IPS DF 6.9 (cell line): ENCODE results near the gene ATP2C1.
"Not testable (repeated sequence)": the region's sequence is repeated elsewhere in the genome, so short reads cannot be mapped to it uniquely, and the experiment has no call there.

Source experiments
- DNase-seq: peaks from one replicate; pipeline ENCODE4 v3.0.0-alpha.2; 2013; ENCODE audit warnings: low read depth, low spot score
- H3K27ac ChIP-seq: one replicate; pipeline ENCODE4 v1.5.1; 2013; ENCODE audit warnings: low read length, control low read depth
- H3K27me3 ChIP-seq: 2 replicates; pipeline ENCODE4 v1.6.1; 2013; ENCODE audit warnings: mild to moderate bottlenecking, low read length; ENCODE audit not compliant: control insufficient read depth, insufficient read depth
- H3K36me3 ChIP-seq: 2 replicates; pipeline ENCODE4 v1.6.1; 2013; ENCODE audit warnings: low read length; ENCODE audit not compliant: control insufficient read depth, insufficient read depth
- H3K4me1 ChIP-seq: 2 replicates; pipeline ENCODE4 v1.6.1; 2013; ENCODE audit warnings: low read length; ENCODE audit not compliant: control insufficient read depth, insufficient read depth
- H3K4me3 ChIP-seq: 2 replicates; pipeline ENCODE4 v1.5.1; 2013; ENCODE audit warnings: mild to moderate bottlenecking, low read length
- H3K9me3 ChIP-seq: 2 replicates; pipeline ENCODE4 v1.6.1; 2013; ENCODE audit warnings: low read length, inconsistent platforms; ENCODE audit not compliant: control insufficient read depth, insufficient read depth
- WGBS: extraction: QIAGEN DNeasy Blood & Tissue Kit; methylation state at CpG from one replicate; pipeline ENCODE4 v1.1.7; 2013; ENCODE audit warnings: mixed read lengths, missing lambda C conversion rate; ENCODE audit not compliant: insufficient read length, insufficient coverage; 5-methylcytosine and 5-hydroxymethylcytosine counted together

The ATP2C1 gene

DNA sequence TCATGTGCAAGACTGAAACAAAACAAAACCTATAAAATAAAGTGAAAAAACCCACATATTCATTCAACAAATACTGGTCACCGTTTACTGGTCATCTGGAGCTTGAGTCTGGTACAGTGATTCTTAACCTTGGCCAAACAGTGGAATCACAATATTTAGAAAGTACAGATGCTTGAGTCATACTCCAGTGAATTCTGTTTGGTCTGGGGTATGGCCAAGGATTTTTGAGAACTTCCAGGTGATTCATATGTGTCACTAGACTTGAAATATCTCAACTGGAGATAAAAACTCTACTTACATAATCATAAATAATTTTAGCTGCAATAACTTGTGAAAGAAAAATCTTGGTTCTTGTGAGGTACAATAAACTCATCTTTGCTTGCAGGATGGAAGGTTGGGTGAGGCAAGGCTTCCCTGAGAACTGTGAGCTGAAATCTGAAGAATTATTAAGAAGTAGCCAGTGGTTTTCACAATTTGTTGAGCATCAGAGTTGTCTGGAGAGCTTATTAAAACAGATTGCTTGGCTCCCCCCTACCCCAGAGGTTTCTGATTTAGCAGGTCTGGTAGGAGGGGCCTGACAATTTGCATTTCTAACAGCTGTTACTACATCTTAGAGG is 142.4 kb downstream of the ATP2C1 start:
- Histone ChIP-seq H3K4me3 (no peak overlapping the region), H3K4me1 (no peaks in the 10 kb centered on the region), H3K36me3 (no peaks in the 10 kb centered on the region), H3K27ac (no peak overlapping the region), H3K9me3 (no peaks in the 10 kb centered on the region), H3K27me3 (no peaks in the 10 kb centered on the region)
- DNase-seq: no peak
- WGBS: no CpG with 5 or more reads among the region's 1 CpG

DNA sequence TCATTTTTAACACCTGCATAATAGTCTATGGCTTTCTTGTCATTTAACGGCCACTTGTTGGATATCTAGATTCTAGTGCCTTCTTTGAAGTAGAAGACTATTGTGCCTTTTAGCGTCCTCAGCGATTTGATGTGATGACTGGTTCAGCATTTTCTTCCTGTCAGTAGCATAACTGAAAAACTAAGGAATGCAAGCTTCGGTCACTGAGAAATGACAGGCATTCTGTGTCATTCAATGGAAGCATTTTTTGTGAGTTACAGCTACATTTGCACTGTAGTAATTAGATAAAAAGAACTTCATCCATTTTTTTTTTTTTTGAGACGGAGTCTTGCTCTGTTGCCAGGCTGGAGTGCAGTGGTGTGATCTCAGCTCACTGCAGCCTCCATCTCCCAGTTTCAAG is 143.1 kb downstream of the ATP2C1 start:
- Histone ChIP-seq H3K9me3 (no peaks in the 10 kb centered on the region), H3K27me3 (no peaks in the 10 kb centered on the region), H3K4me1 (no peaks in the 10 kb centered on the region; the same call in 1 of the 2 replicates), H3K36me3 (no peaks in the 10 kb centered on the region), H3K27ac (no peak overlapping the region), H3K4me3 (no peak overlapping the region)
- WGBS: no CpG with 5 or more reads among the region's 5 CpGs
- no peak for DNase-seq

DNA sequence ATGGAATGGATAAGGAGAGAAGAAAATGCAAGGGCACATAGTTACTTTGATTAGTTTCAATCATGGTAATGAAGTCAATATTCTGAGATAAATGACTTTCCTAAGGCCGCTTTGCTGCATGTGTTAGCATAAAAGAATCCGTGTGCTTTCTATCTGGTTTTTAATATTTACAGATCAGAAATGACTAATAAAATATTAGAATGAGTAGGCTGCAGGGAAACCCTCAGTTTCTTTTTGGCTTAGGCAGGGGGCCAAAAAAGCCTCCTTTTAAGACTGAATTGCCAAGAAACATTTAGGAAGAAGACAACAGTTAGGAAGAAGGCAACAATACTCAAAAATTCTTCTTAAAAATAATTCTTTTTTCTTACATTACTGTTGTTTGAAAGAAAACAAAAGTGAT is 144.4 kb downstream of the ATP2C1 start:
- DNase-seq: no peak
- no CpG with 5 or more reads among the region's 2 CpGs for WGBS
- H3K27ac ChIP-seq: no peak overlapping the region
- no peaks in the 10 kb centered on the region for H3K27me3 ChIP-seq
- H3K9me3 ChIP-seq: no peaks in the 10 kb centered on the region
- no peak overlapping the region for H3K4me3 ChIP-seq
- H3K36me3 ChIP-seq: no peaks in the 10 kb centered on the region
- H3K4me1 ChIP-seq: peaks cover 1% of the 10 kb centered on the region; the same call in 1 of the 2 replicates

DNA sequence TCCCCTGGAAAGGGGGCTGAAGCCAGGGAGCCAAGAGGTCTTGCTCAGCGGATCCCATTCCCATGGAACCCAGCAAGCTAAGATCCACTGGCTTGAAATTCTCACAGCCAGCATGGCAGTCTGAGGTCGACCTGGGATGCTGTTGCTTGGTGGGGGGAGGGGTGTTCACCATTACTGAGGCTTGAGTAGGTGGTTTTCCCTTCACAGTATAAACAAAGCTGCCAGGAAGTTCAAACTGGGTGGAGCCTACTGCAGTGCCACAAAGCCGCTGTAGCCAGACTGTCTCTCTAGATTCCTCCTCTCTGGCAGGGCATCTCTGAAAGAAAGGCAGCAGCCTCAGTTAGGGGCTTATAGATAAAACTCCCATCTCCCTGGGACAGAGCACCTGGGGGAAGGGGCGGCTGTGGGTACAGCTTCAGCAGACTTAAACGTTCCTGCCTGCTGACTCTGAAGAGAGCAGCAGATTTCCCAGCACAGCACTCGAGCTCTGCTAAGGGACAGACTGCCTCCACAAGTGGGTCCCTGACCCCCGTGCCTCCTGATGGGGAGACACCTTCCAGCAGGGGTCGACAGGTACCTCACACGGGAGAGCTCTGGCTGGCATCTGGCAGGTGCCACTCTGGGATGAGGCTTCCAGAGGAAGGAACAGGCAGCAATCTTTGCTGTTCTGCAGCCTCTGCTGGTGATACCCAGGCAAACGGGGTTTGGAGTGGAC is 148.5 kb downstream of the ATP2C1 start:
- H3K27ac ChIP-seq, H3K9me3 ChIP-seq, H3K4me1 ChIP-seq, H3K36me3 ChIP-seq, H3K4me3 ChIP-seq, H3K27me3 ChIP-seq, DNase-seq: not testable (repeated sequence)
- no CpG with 5 or more reads among the region's 10 CpGs for WGBS

DNA sequence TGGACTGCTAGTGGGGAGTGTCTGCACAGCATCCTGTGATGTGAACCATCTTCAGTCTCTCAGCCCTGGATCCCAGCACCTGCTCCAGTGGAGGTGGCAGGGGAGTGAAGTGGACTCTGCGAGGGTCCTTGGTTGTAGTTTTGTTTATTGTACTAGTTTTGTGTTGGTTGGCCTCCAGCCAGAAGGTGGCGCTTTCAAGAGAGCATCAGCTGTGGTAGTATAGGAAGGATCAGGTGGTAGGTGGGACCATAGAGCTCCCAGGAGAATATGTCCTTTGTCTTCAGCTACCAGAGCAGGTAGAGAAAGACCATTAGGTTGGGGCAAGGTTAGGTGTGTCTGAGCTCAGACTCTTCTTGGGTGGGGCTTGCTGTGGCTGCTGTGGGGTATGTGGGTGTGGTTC is 153.7 kb downstream of the ATP2C1 start:
- no peak for DNase-seq
- Histone ChIP-seq H3K4me3 (no peak overlapping the region), H3K27ac (no peak overlapping the region), H3K27me3 (no peaks in the 10 kb centered on the region), H3K36me3 (no peaks in the 10 kb centered on the region), H3K9me3 (no peaks in the 10 kb centered on the region), H3K4me1 (no peaks in the 10 kb centered on the region)
- WGBS: no CpG with 5 or more reads among the region's 2 CpGs

DNA sequence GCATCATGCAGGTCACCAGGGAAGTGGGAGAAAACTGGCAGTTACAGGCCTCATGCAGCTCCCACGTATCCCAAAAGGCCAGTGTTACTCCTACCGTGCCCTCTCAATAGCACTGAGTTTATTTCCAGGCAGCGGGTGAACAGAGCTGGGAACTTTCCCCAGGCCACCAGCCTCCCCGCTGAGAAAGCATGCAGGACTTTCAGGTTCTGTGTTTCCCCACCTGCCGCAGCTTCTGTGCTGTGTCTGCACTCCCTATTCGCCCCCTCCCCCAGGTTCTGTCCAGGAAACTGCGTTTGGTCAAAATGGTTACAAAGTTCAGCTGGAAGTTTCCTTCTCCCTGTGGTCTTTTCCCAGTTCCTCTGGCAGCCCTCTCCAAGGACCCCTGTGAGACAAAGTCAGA is 154.1 kb downstream of the ATP2C1 start:
- Histone ChIP-seq H3K4me1 (no peaks in the 10 kb centered on the region), H3K4me3 (no peak overlapping the region), H3K27me3 (no peaks in the 10 kb centered on the region), H3K36me3 (no peaks in the 10 kb centered on the region), H3K27ac (no peak overlapping the region), H3K9me3 (no peaks in the 10 kb centered on the region)
- no peak for DNase-seq
- no CpG with 5 or more reads among the region's 7 CpGs for WGBS

DNA sequence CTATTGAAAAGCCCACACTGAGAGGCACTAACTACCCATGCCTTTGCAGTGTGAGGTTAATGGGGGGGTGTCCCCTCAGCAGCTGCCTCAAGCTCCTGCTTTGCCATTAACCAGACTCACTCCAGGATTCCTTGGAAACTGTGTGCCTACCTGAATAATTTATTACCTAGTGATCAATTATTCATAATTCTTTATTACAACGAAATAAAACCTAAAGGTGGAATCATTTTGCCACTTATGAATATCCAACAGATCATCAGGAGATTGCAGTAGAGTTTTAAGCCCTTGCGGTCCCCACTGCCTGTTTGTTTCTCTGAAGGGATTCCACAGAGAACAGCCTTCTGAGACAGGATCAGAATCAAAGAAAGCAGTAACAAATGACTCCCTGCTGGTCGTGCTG is 156.1 kb downstream of the ATP2C1 start:
- Histone ChIP-seq H3K9me3 (no peaks in the 10 kb centered on the region), H3K4me1 (no peaks in the 10 kb centered on the region), H3K4me3 (no peak overlapping the region), H3K27me3 (no peaks in the 10 kb centered on the region), H3K36me3 (no peaks in the 10 kb centered on the region), H3K27ac (no peak overlapping the region)
- WGBS: no CpG with 5 or more reads among the region's 3 CpGs
- DNase-seq: no peak

DNA sequence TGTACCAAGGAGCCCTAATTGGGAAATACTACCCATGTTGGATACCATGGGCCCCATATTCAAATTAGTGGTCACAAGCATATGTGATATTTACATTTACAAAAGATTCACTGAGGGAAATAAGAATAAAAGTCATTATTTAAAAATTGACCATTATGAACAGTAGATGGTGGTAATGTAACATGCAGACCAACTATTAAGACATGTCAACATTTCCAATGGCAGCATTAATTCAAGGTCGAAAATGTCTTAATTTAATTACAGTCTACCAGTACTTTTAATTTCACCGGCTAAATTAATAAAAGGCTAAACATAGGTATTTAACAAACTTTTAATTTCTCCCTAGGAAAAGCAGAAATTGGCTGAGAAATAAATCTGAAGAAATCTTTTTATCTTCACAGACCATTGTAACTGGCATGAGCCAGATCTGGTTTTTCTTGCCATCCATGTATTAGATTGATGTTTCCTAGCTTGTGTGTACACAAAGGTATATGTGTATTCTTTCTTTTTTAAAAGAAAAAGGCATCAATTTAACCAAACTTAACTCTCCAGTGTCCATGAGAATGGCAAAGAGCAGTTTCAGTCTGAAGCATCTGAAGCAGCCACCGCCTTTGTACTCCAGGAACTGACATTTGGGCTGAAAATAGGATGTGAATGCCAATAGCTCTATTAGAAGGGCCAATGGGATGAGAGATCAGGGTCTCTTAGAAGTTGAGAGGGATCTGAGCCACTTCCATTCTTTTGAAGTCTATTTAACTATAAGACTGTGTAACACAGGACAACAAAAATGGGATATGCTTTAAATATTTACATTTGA is 159.4 kb downstream of the ATP2C1 start:
- Histone ChIP-seq H3K9me3 (no peaks in the 10 kb centered on the region), H3K4me3 (no peak overlapping the region), H3K4me1 (no peaks in the 10 kb centered on the region), H3K27me3 (no peaks in the 10 kb centered on the region), H3K36me3 (no peaks in the 10 kb centered on the region), H3K27ac (no peak overlapping the region)
- WGBS: no CpG with 5 or more reads among the region's 3 CpGs
- DNase-seq: no peak
